Epidermal melanocyte (primary cell): Measurements from ENCODE around the gene ACSS1.
"Not testable (repeated sequence)": the region's sequence is repeated elsewhere in the genome, so short reads cannot be mapped to it uniquely, and the experiment has no call there.

Experiments used
- DNase-seq: peaks from one replicate; pipeline ENCODE4 v3.0.0; 2011; ENCODE audit warnings: low spot score; ENCODE audit not compliant: insufficient read length

The ACSS1 gene

DNA sequence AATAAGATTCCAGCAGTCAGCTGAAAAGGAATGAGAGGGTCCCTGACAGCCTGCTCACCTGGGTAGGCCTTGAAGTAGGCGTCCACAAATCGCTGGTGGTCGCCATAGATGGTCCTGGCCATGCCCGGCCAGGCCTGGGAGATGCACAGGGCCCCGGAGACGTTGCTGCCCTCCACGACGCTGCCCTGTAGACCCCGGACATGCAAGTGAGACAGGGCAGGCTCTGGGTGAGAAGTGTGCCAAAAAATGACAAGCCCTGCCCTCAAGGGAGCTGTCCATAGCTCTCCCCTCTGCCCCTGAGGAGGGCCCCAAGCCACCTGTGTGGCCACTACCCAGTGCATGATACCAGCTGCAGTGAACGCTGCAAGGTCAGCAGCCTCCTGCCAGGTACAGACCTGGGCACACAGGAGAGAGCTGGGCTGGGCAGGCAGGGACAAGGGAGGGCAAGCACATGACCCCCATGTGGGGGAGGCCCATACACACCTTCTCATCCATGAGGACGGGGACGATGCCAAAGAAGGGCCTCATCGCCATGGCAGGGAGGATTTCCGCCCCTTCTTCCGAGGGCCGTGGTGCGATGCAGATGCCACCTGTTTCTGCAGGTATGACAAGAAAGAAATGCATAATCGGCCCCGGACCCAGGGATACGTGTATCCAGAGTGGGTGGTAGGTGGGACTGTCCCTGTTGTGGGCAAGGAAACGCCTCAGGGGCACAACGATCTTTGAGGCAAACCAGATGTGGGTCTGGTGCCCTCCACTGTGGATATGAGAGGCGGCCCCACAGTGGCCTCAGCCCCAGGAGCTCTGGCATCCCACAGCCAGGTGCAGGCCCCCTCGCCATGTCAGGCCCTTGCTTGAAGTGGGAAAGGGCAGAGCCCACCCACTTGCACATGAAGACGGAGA, 44.2 kb downstream of the ACSS1 start:
- DNase-seq: no peak

DNA sequence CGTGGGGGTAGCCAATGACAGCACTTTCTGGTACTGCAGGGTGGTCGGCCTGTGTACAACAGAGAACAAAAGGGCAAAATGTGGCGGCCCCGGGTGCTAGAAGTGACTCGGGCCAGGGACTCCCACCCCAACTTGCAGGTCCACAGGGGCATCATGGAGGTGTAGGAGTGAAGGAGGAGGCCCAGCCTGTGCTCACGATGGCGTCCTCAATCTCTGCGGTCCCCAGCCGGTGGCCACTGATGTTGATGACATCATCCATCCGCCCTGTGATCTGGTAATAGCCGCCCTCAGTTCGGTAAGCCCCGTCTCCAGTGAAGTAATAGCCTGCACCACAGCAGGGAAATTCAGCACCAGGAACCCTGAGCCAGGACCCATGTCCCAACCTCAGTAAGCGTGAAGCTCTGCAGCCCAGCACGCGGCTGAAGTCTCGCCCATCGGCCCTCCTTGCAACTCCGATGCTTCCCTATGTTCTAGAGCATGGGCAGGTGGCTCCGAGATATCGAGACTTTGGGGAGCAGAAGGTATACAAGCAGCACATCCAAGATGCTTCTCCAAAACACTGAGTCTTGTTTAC, 45.2 kb downstream of the ACSS1 start:
- DNase-seq: no peak

DNA sequence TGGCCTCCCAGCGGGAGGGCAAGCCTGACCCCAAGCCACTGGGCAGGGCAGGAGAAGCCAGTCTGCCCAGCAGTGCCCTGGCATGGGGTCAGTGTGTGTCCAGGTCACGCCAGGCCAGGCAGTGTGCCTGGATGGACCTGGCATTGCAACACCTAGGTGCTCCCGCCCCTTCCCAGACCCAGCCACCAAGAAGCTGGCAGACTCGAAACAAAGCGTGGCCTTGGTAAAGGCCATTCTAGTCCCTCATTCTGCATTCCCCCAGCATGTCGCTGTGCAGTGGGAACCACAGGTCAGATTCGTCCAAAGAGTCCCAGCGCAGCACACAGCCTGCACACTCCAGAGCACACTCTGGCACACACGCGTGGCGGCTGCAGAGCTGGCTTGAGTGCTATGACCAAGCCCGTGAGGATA, 46.1 kb downstream of the ACSS1 start:
- DNase-seq: no peak

DNA sequence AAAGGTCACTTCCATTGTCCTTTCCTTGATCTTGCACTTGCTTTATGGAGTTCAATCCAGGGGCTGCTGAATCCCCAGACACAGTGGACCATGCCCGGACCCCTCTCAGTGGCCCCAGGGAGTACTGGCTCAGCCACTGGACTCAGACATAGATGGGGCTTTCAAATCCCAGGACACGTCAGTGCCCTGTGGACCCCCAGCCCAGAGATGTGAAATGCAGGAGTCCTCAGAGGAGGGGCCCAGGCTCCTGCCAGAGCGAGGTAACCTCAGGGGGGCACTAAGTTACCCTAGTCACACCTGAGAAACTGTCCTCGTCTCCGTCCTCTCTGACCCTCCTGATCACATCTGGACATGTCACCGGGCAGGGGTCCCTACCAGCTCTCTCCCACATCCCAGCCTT, 46.7 kb downstream of the ACSS1 start:
- no peak for DNase-seq

- DNase-seq: no peak
Observed at GRCh38 chr20:25009218-25010145, 48.5 kb downstream of the ACSS1 start.

DNA sequence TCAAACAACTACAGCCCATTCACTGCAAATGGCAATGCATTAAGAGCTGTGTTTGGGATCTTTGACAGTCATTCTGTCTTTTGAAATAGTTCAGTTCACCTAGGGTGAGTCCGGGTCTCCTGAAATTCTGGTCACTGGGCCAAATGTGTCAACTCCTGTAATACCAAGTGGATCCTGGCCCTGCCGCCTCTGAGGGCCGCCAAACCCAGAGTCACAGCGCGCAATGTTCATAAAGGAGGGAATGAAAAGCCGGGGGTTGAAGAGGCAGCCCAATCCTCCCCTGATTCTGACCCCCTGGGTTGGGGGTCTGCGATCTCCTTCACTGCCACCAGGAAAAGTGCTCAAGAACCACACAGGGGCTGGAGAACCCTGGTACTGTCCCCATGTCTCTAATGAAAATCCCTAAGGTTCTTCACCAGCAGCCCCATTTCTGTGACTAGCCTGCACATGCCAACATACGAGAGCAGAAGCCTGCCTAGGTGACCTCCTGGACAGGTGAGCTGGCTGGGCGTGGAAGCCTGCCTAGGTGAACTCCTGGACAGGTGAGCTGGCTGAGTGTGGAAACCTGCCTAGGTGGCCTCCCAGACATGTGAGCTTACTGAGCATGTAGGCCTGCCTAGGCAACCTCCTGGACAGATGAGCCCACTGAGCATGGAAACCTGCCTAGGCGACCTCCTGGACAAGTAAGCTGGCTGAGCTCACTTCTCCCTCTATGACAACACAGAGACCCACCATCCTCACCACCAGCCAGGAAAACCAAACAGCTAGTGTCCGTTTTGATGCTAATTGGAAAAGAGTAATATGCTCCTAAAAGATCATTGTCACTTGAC, 49.3 kb downstream of the ACSS1 start:
- no peak for DNase-seq

GRCh38 chr20:25007491-25008305, 50.2 kb downstream of the ACSS1 start:
- DNase-seq: no peak

GRCh38 chr20:25006431-25007167, 51.3 kb downstream of the ACSS1 start:
- no peak for DNase-seq

GRCh38 chr20:25005661-25006060, 52.3 kb downstream of the ACSS1 start:
- DNase-seq: no peak

- no peak for DNase-seq
Observed at GRCh38 chr20:25005220-25005619, 52.7 kb downstream of the ACSS1 start.

GRCh38 chr20:25003002-25003401, 54.9 kb downstream of the ACSS1 start:
- DNase-seq: no peak

DNA sequence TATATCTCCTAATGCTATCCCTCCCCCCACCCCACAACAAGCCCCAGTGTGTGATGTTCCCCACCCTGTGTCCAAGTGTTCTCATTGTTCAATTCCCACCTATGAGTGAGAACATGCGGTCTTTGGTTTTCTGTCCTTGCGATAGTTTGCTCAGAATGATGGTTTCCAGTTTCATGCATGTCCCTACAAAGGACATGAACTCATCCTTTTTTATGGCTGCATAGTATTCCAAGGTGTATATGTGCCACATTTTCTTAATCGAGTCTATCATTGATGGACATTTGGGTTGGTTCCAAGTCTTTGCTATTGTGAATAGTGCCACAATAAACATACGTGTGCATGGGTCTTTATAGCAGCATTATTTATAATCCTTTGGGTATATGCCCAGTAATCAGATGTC, 56.6 kb downstream of the ACSS1 start:
- DNase-seq: not testable (repeated sequence)

DNA sequence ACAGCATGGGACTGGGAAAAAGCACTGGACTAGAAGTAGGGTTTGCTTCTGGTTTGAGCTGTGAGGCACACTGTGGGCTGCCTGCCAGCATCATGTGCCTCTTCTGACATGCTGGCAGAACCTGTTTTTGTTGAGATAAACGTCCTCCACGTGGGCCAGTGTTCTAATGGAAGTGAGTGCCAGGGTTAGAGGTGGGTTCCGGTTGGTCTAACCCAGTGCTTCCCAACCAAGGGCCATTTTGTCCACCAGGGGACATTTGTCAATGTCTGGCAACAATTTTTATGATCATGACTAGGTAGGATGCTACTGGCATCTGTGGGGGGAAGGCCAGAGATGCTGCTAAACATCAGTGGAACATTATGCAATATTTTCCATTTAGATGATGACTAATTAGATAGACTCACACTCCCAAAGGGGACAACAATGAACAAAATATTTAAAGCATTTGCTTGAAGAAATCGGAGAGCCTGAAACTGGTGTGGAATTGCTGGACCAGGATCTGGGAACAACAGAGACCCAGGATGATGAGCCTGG, 57.6 kb downstream of the ACSS1 start:
- peak; percentile 27 for DNase-seq

DNA sequence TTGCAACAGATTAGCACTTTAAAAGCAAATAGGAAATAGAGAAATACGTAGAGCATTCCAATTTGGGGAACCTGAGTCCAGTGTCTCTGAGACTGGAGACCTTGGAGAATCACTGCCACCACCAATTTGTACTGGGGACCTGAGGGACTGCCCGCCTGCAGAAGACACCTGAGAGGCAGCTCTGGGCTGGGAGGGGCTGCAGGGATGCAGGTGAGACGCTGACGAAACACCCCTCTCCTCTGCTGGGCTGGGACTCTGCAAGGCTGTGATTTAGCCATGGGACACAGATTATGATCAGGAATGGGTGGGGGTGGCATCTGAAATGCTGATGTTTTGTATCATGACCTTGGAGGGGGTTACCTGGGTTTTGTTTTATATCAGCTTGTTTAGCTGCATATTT, 58.4 kb downstream of the ACSS1 start:
- DNase-seq: no peak

- no peak for DNase-seq
Observed at GRCh38 chr20:24998631-24999445, 59.1 kb downstream of the ACSS1 start.

- no peak for DNase-seq
Observed at GRCh38 chr20:24998121-24998520, 59.8 kb downstream of the ACSS1 start.

GRCh38 chr20:24996449-24997377, 61.2 kb downstream of the ACSS1 start:
- no peak for DNase-seq
